H1 (cell line): ENCODE measurements around the gene NCK2. TPM values are rescaled to one million over a fixed set of nuclear protein-coding genes. Genes with fewer than 3 reads are reported as not detected.

ENCODE experiments used
- GABPA ChIP-seq: IDR thresholded peaks from 2 replicates; pipeline ENCODE4 v1.6.1; 2011; ENCODE audit warnings: mild to moderate bottlenecking, low read length, moderate library complexity, borderline replicate concordance; ENCODE audit not compliant: insufficient read depth
- MAFK ChIP-seq: IDR thresholded peaks from 2 replicates; pipeline ENCODE4 v1.6.1; 2012; ENCODE audit warnings: low read depth, mild to moderate bottlenecking, improper control_type of control experiment, low read length
- USF2 ChIP-seq: IDR thresholded peaks from 2 replicates; pipeline ENCODE4 v1.6.1; 2011; ENCODE audit warnings: low read length, improper control_type of control experiment
- polyA plus RNA-seq, 7 experiments: library from polyadenylated mRNA; depleted of rRNA in 3 of 7; stranded (reverse) in 5 of 7; unstranded in 2 of 7; fragments of >200 nt in 5 of 7; fragments of 200-250 nt in 2 of 7; gene quantifications; 1 replicate in 5 of 7; 2 replicates in 1 of 7; 4 replicates in 1 of 7; pipeline versions ENCODE4 v1.2.1 to v1.2.3, GENCODE V29; 2011 to 2013; ENCODE audit warnings: missing spikeins in 2 of 7, mixed read lengths in 2 of 7
- total RNA-seq: library from RNA; stranded (reverse); fragmentation: NEBNext Ultra II Directional; extraction: Animal tissue kit (Norgen Biotek cat#: 25700); gene quantifications from 2 replicates; pipeline ENCODE4 v1.2.1, GENCODE V29; 2021

Gene NCK2
- total and polyA plus RNA-seq, 2 of the 8 experiments (the other 6 are each of a cell fraction or from before 2014, with no cell fraction given), result 30.3 to 65.7 TPM

GRCh38 chr2:105814291-105814940 is 69.7 kb downstream of the NCK2 start (continued):
- no peak for TF ChIP-seq USF2
- no peak for TF ChIP-seq MAFK
- no peak for TF ChIP-seq GABPA
